Heart left ventricle (tissue), 16 donors: ENCODE measurements around the gene STK4. TPM values are rescaled to one million over a fixed set of nuclear protein-coding genes. Genes with fewer than 3 reads are reported as not detected.

Experiments
- ATAC-seq, 4 donors: fragments of 200-7000 bp; cut with Tn5 transposase; one replicate each; pipeline ENCODE4 v1.9.1; 2020 to 2022; ENCODE audit warnings: moderate library complexity in 4 of 4, mild to moderate bottlenecking in 3 of 4, moderate number of reproducible peaks in 1 of 4
- DNase-seq, 5 donors: peaks; one replicate each; pipeline ENCODE4 v3.0.0-alpha.2; 2020
- H3K27ac ChIP-seq, 12 donors: fragments of 200-600 bp; sonication (generic) in 4 of 12; one replicate each; pipeline versions ENCODE4 v1.5.0 to v1.8.0; 2016 to 2022; ENCODE audit warnings: mild to moderate bottlenecking in 2 of 12
- H3K27me3 ChIP-seq, 9 donors: fragments of 200-600 bp; sonication (generic) in 2 of 9; one replicate each; pipeline versions ENCODE4 v1.5.1 to v1.8.0; 2016 to 2022; ENCODE audit warnings: mild to moderate bottlenecking in 3 of 9
- H3K36me3 ChIP-seq, 9 donors: fragments of 200-600 bp; sonication (generic) in 2 of 9; one replicate each; pipeline versions ENCODE4 v1.5.0 to v1.8.0; 2018 to 2022; ENCODE audit warnings: mild to moderate bottlenecking in 2 of 9
- H3K4me1 ChIP-seq, 12 donors: fragments of 200-600 bp; sonication (generic) in 4 of 12; one replicate each; pipeline versions ENCODE4 v1.5.0 to v1.8.0; 2016 to 2022; ENCODE audit warnings: mild to moderate bottlenecking in 3 of 12
- H3K4me3 ChIP-seq, 12 donors: fragments of 200-600 bp; sonication (generic) in 4 of 12; one replicate each; pipeline versions ENCODE4 v1.5.0 to v1.8.0; 2017 to 2022; ENCODE audit warnings: mild to moderate bottlenecking in 9 of 12, moderate library complexity in 4 of 12
- H3K9me3 ChIP-seq, 12 donors: fragments of 200-600 bp; sonication (generic) in 4 of 12; one replicate each; pipeline versions ENCODE4 v1.5.0 to v1.8.0; 2016 to 2022; ENCODE audit warnings: mild to moderate bottlenecking in 1 of 12
- CTCF ChIP-seq, 12 donors: fragments of 200-600 bp; sonication (generic) in 4 of 12; IDR thresholded peaks; one replicate each; pipeline versions ENCODE4 v1.5.0 to v1.8.0; 2018 to 2022; ENCODE audit warnings: antibody characterized with exemption in 12 of 12, mild to moderate bottlenecking in 5 of 12
- POLR2A ChIP-seq, 2 donors: fragments of 450-650 bp; IDR thresholded peaks; one replicate each; pipeline ENCODE4 v1.6.1; 2017; ENCODE audit warnings: antibody characterized with exemption in 2 of 2, mild to moderate bottlenecking in 2 of 2, moderate library complexity in 2 of 2
- WGBS, 4 donors: extraction: QIAGEN DNeasy Blood & Tissue Kit in 2 of 4; methylation state at CpG; one replicate each; pipeline versions ENCODE4 v1.1.5 to v1.1.7; 2013 to 2018; 5-methylcytosine and 5-hydroxymethylcytosine counted together
- intact Hi-C, 10 donors: fragments of 100-400 bp; cut with DNase I; formaldehyde crosslinking; loops; one replicate each; pipeline versions ENCODE4 v1.11.1 to v1.14.2; 2022
- polyA plus RNA-seq, 2 donors: library from polyadenylated mRNA; stranded (reverse); fragments of 200-250 nt; gene quantifications; one replicate each; pipeline ENCODE4 v1.2.3, GENCODE V29; 2013
- total RNA-seq, 9 donors: library from RNA; depleted of rRNA in 2 of 9; stranded (reverse); fragments of >200 nt in 2 of 9; fragmentation: NEBNext Ultra II Directional in 3 of 9; extraction: Animal tissue kit (Norgen Biotek cat#: 25700) in 3 of 9; gene quantifications; one replicate each; pipeline versions ENCODE4 v1.1.0 to v1.2.4, GENCODE V29; 2016 to 2023
- donor health status: ischemic (EF 13 %, LVEDD 7.1; RV severe dilation, severe dysfunction).
- donor health status: healthy with polysubstance abuse.
- donor health status: DM: no; HTN: yes; CAD: no.
- donor health status: DM: no; HTN: no; CAD: no.
- donor health status: ischemic (EF 25% LVEDD 6.9; RV normal size, moderate dysfunction).
- donor health status: ischemic (EF 25% LVEDD 5.7; RV mildly dilated, moderate dysfunction).
- donor health status: healthy.
- donor health status: DM: yes; HTN: yes; CAD: no.
- donor health status: ischemic (EF 35%, LVEDD 5.7; RV mildly dilated, moderate dysfunction).
- donor health status: nonischemic (EF 11% LVEDD 7.7; RV severe dilation, severe dysfunction).
- donor health status: DM: yes; HTN: yes; CAD: no.
- donor health status: PGD.
- donor health status: ischemic (EF 29% LVEDD 5.4; RV normal size, mild dysfunction).
- donor health status: nonischemic (EF 23%, LVEDD 6.1; RV moderate dilation, normal function).

Gene STK4
- total and polyA plus RNA-seq, 11 donors: 3.2 to 25.3 (median 9.3) TPM

DNA sequence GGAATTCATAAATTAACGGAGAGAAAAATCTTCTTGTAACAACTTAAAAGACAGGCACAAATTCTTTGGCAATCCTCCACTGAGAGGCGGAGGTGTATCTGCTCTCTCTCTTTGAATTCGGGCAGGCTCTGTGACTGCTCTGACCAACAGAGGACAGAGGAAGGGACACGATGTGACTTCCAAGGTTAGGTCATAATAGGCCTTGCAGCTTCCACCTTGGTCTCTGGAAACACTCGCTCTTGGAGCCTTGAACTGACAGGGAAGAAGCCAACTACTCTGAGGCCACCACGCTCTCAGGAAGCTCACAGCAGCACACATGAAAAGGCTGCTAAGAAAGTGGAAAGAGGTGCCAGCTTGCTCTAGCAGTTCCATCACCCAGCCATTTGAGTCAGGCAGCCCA is 21.1 kb upstream of the STK4 start:
- no peak for TF ChIP-seq POLR2A (IDR thresholded peaks at IDR 0.05)
- TF ChIP-seq CTCF (IDR thresholded peaks at IDR 0.05): no peak
- Histone ChIP-seq H3K9me3 (no peaks in the 10 kb centered on the region), H3K4me3 (no peak overlapping the region), H3K27me3 (no peaks in the 10 kb centered on the region), H3K36me3 (peaks cover 0 to 100% (median 90%) of the 10 kb centered on the region in 9 donors), H3K27ac (peak overlapping the region in 2 of 12 donors; percentile 7 to 62), H3K4me1 (peaks cover 0 to 5% (median 0%) of the 10 kb centered on the region in 12 donors)
- intact Hi-C loops: no loop called here
- ATAC-seq (peak; percentile 50 to 78 (median 63)), DNase-seq (no peak)
- 68 to 88% (median 75%) methylated on average over 6 of the region's 6 CpGs for WGBS, 4 donors

GRCh38 chr20:44946271-44946852 is 19.9 kb upstream of the STK4 start:
- H3K36me3 ChIP-seq: peaks cover 0 to 100% (median 97%) of the 10 kb centered on the region in 9 donors
- no peaks in the 10 kb centered on the region for H3K27me3 ChIP-seq
- TF ChIP-seq CTCF (IDR thresholded peaks at IDR 0.05) (no peak), POLR2A (IDR thresholded peaks at IDR 0.05) (no peak)
- intact Hi-C loops: no loop called here
- H3K4me1 ChIP-seq: peaks cover 0 to 5% (median 0%) of the 10 kb centered on the region in 12 donors
- 81 to 90% (median 88%) methylated on average over 2 of the region's 2 CpGs for WGBS, 4 donors
- H3K4me3 ChIP-seq: no peak overlapping the region
- no peak for DNase-seq
- no peak for ATAC-seq
- H3K9me3 ChIP-seq: no peaks in the 10 kb centered on the region
- H3K27ac ChIP-seq: no peak overlapping the region

DNA sequence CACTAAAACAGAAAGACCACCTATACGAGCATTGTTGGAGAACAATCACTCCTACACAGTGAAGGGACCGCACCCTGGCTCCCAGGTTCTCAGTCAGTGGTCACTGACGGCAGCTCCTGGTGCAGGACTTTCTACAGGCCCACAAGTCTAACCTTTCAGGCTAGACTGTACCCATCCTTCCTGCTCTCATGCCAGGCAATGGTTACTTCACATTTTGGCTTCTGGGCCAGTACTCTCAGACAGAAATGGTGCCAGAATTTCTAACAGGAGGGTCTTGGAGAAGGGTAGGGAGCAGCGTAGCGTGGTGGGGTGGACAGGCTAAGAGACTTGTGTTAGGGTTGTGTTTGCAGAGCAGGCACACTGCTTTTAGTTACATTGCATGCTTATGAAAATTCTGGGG is 18.2 kb upstream of the STK4 start:
- Histone ChIP-seq H3K4me3 (no peak overlapping the region), H3K9me3 (no peaks in the 10 kb centered on the region), H3K27me3 (no peaks in the 10 kb centered on the region), H3K4me1 (peaks cover 0 to 5% (median 0%) of the 10 kb centered on the region in 12 donors), H3K27ac (no peak overlapping the region), H3K36me3 (peaks cover 0 to 99% (median 97%) of the 10 kb centered on the region in 9 donors)
- intact Hi-C loops: no loop called here
- TF ChIP-seq POLR2A (IDR thresholded peaks at IDR 0.05) (no peak), CTCF (IDR thresholded peaks at IDR 0.05) (no peak)
- DNase-seq (no peak), ATAC-seq (no peak)
- 89 to 94% (median 92%) methylated on average over 5 of the region's 5 CpGs for WGBS, 4 donors

DNA sequence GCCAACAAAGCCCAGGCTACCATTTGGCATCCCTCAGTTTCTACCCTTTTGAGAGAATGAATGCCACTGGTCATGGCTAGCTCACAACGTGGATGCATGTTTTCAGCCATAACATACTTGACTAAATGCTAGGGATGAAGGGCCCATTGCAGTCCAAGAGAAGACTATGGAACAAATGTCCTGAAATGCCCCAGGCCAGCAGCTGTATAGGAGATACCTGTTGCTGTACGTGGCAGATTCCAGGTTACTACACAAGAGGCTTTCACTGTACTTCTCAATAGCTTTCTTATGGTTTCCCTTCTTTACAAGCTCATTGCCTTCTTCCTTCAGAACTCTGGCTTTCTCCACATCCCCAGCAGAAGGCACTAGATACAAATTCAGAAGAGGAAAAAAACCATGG is 17.8 kb upstream of the STK4 start:
- DNase-seq (no peak), ATAC-seq (no peak)
- Histone ChIP-seq H3K4me1 (peaks cover 0 to 5% (median 0%) of the 10 kb centered on the region in 12 donors), H3K27ac (no peak overlapping the region), H3K4me3 (no peak overlapping the region), H3K27me3 (no peaks in the 10 kb centered on the region), H3K36me3 (peaks cover 0 to 99% (median 97%) of the 10 kb centered on the region in 9 donors), H3K9me3 (no peaks in the 10 kb centered on the region)
- intact Hi-C loops: no loop called here
- 85 to 96% (median 87%) methylated on average over 2 of the region's 2 CpGs for WGBS, 4 donors
- TF ChIP-seq CTCF (IDR thresholded peaks at IDR 0.05): no peak
- no peak for TF ChIP-seq POLR2A (IDR thresholded peaks at IDR 0.05)
